ENCODE data around the gene SLC18B1. TPM values are rescaled to one million over a fixed set of nuclear protein-coding genes. Genes with fewer than 3 reads are reported as not detected.

SLC18B1 gene
- total RNA-seq, 2 experiments from 2014 or later = 5.8 to 6.0 TPM

- H3K27ac ChIP-seq (ENCODE audit: low read depth, low read length, poor library complexity, severe bottlenecking) = no peak overlapping the region
- TF ChIP-seq, protein P1, sequence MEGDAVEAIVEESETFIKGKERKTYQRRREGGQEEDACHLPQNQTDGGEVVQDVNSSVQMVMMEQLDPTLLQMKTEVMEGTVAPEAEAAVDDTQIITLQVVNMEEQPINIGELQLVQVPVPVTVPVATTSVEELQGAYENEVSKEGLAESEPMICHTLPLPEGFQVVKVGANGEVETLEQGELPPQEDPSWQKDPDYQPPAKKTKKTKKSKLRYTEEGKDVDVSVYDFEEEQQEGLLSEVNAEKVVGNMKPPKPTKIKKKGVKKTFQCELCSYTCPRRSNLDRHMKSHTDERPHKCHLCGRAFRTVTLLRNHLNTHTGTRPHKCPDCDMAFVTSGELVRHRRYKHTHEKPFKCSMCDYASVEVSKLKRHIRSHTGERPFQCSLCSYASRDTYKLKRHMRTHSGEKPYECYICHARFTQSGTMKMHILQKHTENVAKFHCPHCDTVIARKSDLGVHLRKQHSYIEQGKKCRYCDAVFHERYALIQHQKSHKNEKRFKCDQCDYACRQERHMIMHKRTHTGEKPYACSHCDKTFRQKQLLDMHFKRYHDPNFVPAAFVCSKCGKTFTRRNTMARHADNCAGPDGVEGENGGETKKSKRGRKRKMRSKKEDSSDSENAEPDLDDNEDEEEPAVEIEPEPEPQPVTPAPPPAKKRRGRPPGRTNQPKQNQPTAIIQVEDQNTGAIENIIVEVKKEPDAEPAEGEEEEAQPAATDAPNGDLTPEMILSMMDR (conservative IDR thresholded peaks at IDR 0.05; ENCODE audit: low read length) = no peak
- no peak for TF ChIP-seq EZH2phosphoT487 (IDR thresholded peaks at IDR 0.05; ENCODE audit: borderline replicate concordance, low read depth, low read length)
- DNase-seq (ENCODE audit: low spot score) = no peak
- POLR2A ChIA-PET = interaction anchor here (0.6 kb wide), 1 partner anchor 36 kb away, joined by 4 read pairs; no protein-coding TSS in a partner anchor
- H3K9me3 ChIP-seq (ENCODE audit: low read length) = no peaks in the 10 kb centered on the region
- no peak overlapping the region for H3K4me3 ChIP-seq (ENCODE audit: low read depth, low read length, poor library complexity, severe bottlenecking)
- peaks cover under 1% of the 10 kb centered on the region for H3K4me1 ChIP-seq (ENCODE audit: insufficient read depth, low read length, poor library complexity, severe bottlenecking)
- no peaks in the 10 kb centered on the region for H3K9me2 ChIP-seq (ENCODE audit: insufficient read depth, low read length)
- BruUV-seq (replicated peaks) = no TSS peak
- no peaks in the 10 kb centered on the region for H3K79me2 ChIP-seq (ENCODE audit: insufficient read depth, low read depth, low read length)
- intact Hi-C loops (cut with micrococcal nuclease; ENCODE audit: unreplicated experiment) = no loop called here
- H3K36me3 ChIP-seq (ENCODE audit: insufficient read depth, low read length) = peaks cover 88% of the 10 kb centered on the region
- H3K4me2 ChIP-seq (ENCODE audit: low read length) = no peak overlapping the region
- no peak overlapping the region for H2AFZ ChIP-seq (ENCODE audit: low read length)
- H4K20me1 ChIP-seq (ENCODE audit: insufficient read depth, low read length) = no peaks in the 10 kb centered on the region
- CTCF ChIA-PET (ENCODE audit: unreplicated experiment) = no interaction called here
Observed at GRCh38 chr6:132746048-132746447, 52.4 kb downstream of the SLC18B1 start.

DNA sequence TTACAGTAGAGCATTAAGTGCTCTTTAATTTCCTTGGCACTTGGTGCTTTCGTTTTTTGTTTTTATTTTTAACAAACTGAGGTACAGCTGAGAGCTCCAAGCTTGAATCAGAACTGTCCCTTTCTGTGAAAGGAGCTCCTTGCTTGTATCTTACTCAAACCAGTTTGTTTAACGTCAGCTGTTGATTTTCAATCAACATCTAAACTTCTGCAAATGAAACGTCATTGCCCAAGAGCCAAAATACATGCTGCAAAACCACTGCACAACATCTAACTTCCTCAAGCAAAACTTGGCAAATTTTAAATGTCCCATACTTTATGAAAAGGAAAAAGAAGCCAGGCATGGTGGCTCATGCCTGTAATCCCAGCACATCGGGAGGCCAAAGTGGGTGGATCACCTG lies 55.9 kb downstream of the SLC18B1 start:
- POLR2A ChIA-PET = interaction anchor here (1.1 to 2.0 kb wide), 4 partner anchors 10 to 202 kb away, joined by 3 to 7 read pairs (median 5); no protein-coding TSS in a partner anchor
- Histone ChIP-seq H3K4me1 (ENCODE audit: insufficient read depth, low read length, poor library complexity, severe bottlenecking) (no peaks in the 10 kb centered on the region), H3K9me3 (ENCODE audit: low read length) (no peaks in the 10 kb centered on the region), H3K79me2 (ENCODE audit: insufficient read depth, low read depth, low read length) (no peaks in the 10 kb centered on the region), H4K20me1 (ENCODE audit: insufficient read depth, low read length) (no peaks in the 10 kb centered on the region), H3K36me3 (ENCODE audit: insufficient read depth, low read length) (peaks cover 59% of the 10 kb centered on the region), H2AFZ (ENCODE audit: low read length) (no peak overlapping the region), H3K27ac (ENCODE audit: low read depth, low read length, poor library complexity, severe bottlenecking) (no peak overlapping the region), H3K9me2 (ENCODE audit: insufficient read depth, low read length) (no peaks in the 10 kb centered on the region), H3K4me3 (ENCODE audit: low read depth, low read length, poor library complexity, severe bottlenecking) (no peak overlapping the region), H3K4me2 (ENCODE audit: low read length) (no peak overlapping the region)
- no TSS peak for BruUV-seq (replicated peaks)
- DNase-seq (ENCODE audit: low spot score) = no peak
- no peak for TF ChIP-seq EZH2phosphoT487 (IDR thresholded peaks at IDR 0.05; ENCODE audit: borderline replicate concordance, low read depth, low read length)
- TF ChIP-seq, protein P1 (conservative IDR thresholded peaks at IDR 0.05; ENCODE audit: low read length) = no peak
- intact Hi-C loops (cut with micrococcal nuclease; ENCODE audit: unreplicated experiment) = no loop called here
- CTCF ChIA-PET (ENCODE audit: unreplicated experiment) = no interaction called here

- Histone ChIP-seq H3K9me3 (ENCODE audit: low read length) (no peaks in the 10 kb centered on the region), H3K4me1 (ENCODE audit: insufficient read depth, low read length, poor library complexity, severe bottlenecking) (no peaks in the 10 kb centered on the region), H3K9me2 (ENCODE audit: insufficient read depth, low read length) (no peaks in the 10 kb centered on the region), H3K79me2 (ENCODE audit: insufficient read depth, low read depth, low read length) (no peaks in the 10 kb centered on the region), H3K4me3 (ENCODE audit: low read depth, low read length, poor library complexity, severe bottlenecking) (no peak overlapping the region), H3K36me3 (ENCODE audit: insufficient read depth, low read length) (peaks cover 49% of the 10 kb centered on the region), H3K4me2 (ENCODE audit: low read length) (no peak overlapping the region), H4K20me1 (ENCODE audit: insufficient read depth, low read length) (no peaks in the 10 kb centered on the region), H2AFZ (ENCODE audit: low read length) (no peak overlapping the region), H3K27ac (ENCODE audit: low read depth, low read length, poor library complexity, severe bottlenecking) (no peak overlapping the region)
- no peak for DNase-seq (ENCODE audit: low spot score)
- ChIA-PET POLR2A (interaction anchor here (1.4 to 2.0 kb wide), 2 partner anchors 22 kb away, joined by 5 to 6 read pairs; no protein-coding TSS in a partner anchor), CTCF (ENCODE audit: unreplicated experiment) (no interaction called here)
- intact Hi-C loops (cut with micrococcal nuclease; ENCODE audit: unreplicated experiment) = no loop called here
- BruUV-seq (replicated peaks) = no TSS peak
- no peak for TF ChIP-seq EZH2phosphoT487 (IDR thresholded peaks at IDR 0.05; ENCODE audit: borderline replicate concordance, low read depth, low read length)
- TF ChIP-seq, protein P1 (conservative IDR thresholded peaks at IDR 0.05; ENCODE audit: low read length) = no peak
Observed at GRCh38 chr6:132741281-132741680, 57.2 kb downstream of the SLC18B1 start.
